H7 (cell line): ENCODE results near the gene VGLL4. TPM values are rescaled to one million over a fixed set of nuclear protein-coding genes. Genes with fewer than 3 reads are reported as not detected.

Source experiments
- DNase-seq: peaks from one replicate; pipeline ENCODE4 v3.0.0; 2012
- H3K27me3 ChIP-seq: 2 replicates; pipeline ENCODE4 v1.6.0; 2011; ENCODE audit warnings: mild to moderate bottlenecking, low read length; ENCODE audit not compliant: control insufficient read depth, insufficient read depth
- H3K36me3 ChIP-seq: replicated peaks from 2 replicates; pipeline ENCODE4 v1.5.1; 2011; ENCODE audit warnings: low read length; ENCODE audit not compliant: control insufficient read depth, insufficient read depth
- H3K4me3 ChIP-seq: 2 replicates; pipeline ENCODE4 v1.5.1; 2011; ENCODE audit warnings: low read depth, mild to moderate bottlenecking, control low read depth, low read length, moderate library complexity; ENCODE audit not compliant: insufficient read depth
- total RNA-seq: library from RNA; depleted of rRNA; stranded (reverse); fragments of >200 nt; shearing (Covaris generic); gene quantifications from 2 replicates; pipeline ENCODE4 v1.2.3, GENCODE V29; 2014

The VGLL4 gene
- total RNA-seq, 1 experiment from 2014 or later, result 44.2 TPM

DNA sequence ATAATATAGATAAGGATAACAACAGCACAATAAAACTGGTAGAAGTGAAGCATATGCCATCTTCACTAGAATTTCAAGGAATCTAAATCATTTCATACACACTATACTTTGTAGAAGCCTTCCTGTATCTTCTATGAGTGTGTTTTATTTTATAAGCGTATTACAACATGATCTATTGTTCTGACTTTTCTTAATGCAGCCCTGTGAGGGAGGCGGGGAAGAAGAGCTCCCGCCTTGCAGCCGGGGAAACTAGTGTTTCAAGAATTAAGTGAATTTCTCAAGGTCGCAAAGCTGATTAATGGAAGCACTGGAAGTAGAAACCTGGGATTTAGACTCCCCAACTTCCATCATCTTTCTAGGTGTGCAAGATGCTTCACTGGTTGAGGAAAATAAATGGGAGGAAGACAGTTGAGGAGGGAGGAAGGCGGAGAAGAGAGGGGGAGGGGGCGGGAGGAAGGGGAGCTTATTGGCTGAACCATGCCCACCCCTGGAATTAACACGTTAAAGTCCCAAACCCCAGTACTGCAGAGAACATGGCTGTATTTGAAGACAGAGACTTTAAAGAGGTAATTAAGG lies 32.9 kb downstream of the VGLL4 start:
- Histone ChIP-seq H3K4me3 (no peak overlapping the region), H3K36me3 (no peaks in the 10 kb centered on the region), H3K27me3 (no peaks in the 10 kb centered on the region)
- no peak for DNase-seq

DNA sequence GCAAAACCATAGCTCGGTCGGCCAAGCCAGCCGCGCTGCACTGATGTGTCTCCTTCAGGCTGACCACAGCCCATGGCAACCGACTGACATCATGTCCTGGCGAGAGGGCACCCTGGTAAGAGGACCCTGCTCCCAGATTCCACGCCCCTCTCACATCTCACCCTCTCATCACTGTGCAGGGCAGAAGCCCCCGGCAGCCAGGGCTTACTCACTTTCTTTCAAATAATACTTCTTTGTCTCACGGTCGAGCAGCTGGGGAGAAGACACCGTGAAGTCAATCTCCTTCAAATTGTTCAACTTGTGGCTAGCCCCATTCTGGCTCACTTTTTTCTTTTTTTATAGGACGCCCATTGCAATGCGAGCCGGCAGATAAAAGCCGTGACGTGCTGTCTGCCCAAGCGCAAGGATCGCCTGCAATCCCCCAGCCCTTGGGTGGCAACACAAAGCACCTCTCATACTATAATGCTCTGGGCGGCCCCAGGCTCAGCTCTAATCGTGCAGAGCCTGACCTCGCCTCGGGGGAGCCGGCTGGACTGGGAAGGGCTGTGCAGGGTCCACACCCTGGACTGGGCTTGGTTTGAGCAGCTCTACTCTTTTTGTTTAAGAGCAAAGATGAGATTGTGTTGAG lies 33.6 kb downstream of the VGLL4 start:
- Histone ChIP-seq H3K4me3 (no peak overlapping the region), H3K27me3 (no peaks in the 10 kb centered on the region), H3K36me3 (no peaks in the 10 kb centered on the region)
- no peak for DNase-seq

DNA sequence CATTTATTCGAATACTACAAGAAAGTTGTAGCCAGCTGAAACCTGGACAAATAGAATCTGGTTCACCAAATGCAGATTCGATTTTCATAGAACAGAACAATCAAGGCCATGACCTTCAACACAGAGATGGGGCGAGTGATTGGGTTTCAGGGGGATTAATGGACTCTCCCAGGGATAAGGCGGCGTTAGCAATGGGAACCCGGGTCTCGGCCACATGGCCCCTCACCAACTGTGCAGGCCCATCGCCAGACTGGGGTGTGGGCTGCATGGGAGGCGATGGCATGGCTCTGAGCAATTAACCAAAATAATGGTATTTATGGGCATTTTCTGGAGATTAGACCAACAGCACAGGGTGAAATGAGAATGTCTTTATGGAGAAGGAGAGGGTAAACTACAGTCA lies 34.2 kb downstream of the VGLL4 start:
- no peak overlapping the region for H3K4me3 ChIP-seq

DNA sequence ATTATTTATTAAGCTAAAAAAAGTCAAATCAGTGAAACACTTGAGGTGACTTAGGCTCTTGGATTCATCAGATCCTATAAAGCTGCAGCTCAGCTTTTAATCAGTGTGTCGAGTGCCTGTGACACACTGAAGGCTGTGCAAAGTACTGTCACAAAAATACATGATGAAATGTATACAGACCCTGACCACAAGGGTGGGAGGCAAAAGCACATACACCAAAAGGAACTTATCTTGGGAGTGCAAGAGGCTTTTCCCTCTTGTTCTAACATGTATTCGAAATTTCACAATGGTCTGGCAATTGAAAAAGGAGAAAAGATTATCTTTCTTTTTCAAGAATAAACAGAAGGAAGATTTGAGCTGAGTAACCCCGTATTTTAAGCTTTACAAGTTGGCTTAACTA lies 35.9 kb downstream of the VGLL4 start:
- no peak for DNase-seq
- Histone ChIP-seq H3K27me3 (no peaks in the 10 kb centered on the region), H3K36me3 (no peaks in the 10 kb centered on the region), H3K4me3 (no peak overlapping the region)

More for the DNA sequence above, 34.2 kb downstream of the VGLL4 start:
- DNase-seq, result no peak
- no peaks in the 10 kb centered on the region for H3K27me3 ChIP-seq
- no peaks in the 10 kb centered on the region for H3K36me3 ChIP-seq

DNA sequence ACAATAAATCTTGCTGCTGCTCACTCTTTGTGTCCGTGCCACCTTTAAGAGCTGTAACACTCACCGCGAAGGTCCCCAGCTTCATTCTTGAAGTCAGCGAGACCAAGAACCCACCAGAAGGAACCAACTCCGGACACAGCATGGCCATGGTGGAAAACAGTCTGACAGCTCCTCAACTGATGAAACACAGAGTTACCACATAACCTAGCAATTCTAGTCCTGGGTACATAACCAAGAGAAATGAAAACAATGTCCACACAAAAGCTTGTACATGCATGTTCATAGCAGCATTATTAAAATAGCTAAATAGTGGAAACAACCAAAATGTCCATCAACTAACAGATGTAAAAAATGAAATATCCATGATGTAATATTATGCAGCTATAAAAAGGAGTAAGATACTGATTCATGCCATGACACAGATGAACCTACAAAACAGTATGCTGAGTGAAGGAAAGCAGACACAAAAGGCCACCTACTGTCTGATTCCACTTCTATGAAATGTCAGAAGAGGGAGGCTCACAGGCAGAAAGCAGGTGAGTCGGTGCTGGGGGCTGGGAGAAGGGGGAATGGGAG lies 36.8 kb downstream of the VGLL4 start:
- no peaks in the 10 kb centered on the region for H3K27me3 ChIP-seq
- no peak for DNase-seq
- H3K36me3 ChIP-seq, result no peaks in the 10 kb centered on the region
- no peak overlapping the region for H3K4me3 ChIP-seq

DNA sequence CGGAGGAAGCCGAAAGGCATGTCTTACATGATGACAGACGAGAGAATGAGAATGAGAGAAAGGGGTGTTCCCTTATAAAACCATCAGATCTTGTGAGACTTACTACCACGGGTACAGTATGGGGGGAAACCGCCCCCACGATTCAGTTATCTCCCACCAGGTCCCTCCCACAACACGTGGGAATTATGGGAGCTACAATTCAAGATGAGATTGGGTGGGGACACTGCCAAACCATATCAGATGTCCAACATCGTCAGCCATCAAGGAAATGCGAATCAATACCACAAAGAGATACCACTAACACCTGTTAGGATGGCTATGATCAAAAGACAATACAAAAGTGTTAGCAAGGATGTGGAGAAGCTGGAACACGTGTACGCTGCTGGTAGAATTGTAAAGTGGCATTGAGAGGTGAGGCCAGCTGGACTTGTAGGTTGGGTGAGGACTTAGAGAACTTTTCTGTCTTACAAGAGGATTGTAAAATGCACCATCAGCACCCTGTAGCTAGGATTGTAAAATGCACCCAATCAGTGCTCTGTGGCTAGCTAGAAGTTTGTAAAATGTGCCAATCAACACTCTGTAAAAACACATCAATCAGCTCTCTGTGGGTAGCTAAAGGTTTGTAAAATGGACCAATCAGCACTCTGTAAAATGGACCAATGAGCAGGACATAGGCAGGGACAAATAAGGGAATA lies 37.5 kb downstream of the VGLL4 start:
- Histone ChIP-seq H3K27me3 (no peaks in the 10 kb centered on the region), H3K36me3 (no peaks in the 10 kb centered on the region), H3K4me3 (no peak overlapping the region)
- no peak for DNase-seq

DNA sequence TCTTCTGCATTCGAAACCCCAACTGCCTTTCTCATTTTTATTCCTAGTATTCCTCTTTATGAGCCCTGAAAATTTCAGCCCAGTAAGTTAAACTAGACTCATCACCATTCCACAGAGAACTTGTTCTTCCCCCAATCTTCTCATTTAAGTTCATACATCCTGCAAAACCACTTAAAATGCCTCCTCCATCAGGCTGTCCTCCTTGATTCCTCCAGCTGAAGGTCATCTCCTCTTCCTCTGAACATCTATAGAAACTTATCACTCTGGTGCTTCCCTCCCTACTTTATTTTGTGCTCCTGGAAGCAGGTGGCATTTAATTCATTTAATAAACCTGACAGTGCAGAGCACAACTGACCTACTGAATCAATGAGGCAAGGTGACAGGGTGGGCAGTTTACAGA lies 38.3 kb downstream of the VGLL4 start:
- DNase-seq, result no peak
- Histone ChIP-seq H3K4me3 (no peak overlapping the region), H3K36me3 (0 out of 2 replicates have a peak, but pooled peaks cover 2% of the 10 kb centered on the region), H3K27me3 (no peaks in the 10 kb centered on the region)

DNA sequence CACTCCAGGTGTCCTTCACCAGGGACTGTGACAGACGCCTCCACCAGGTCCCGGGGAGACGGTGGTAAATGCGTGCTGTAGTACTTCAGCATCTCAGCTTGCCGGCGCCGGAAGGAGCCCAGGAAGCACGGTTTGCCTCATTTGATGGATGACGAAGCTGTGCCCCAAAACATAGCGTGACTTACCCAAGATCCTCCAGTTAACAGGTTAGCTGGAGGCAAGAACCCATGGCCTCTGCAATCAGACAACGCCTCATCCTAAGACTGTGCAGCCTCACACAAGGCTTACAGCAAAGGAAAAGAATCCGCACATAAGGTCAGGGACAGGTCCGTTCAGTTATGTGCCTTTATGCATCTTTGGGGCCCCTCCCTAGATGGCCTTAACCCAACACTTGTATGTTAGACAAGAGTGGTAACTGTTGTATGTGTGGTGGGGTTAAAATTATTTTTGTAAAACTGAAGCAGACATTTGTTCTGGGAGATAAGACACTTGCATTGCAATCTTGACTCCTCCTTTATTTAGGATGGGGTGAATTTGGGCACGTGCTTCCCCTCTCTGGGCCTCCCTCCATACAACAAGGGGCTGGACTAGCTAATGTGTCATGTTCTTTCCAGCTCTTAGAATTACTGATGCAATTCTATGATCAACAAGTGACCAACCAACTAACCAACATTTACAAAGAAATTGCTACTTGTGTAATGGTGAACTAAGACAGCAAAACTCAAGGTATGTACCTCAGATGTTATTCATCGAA lies 39.4 kb downstream of the VGLL4 start:
- DNase-seq, result no peak
- Histone ChIP-seq H3K36me3 (0 out of 2 replicates have a peak, but pooled peaks cover 2% of the 10 kb centered on the region), H3K27me3 (no peaks in the 10 kb centered on the region), H3K4me3 (no peak overlapping the region)

DNA sequence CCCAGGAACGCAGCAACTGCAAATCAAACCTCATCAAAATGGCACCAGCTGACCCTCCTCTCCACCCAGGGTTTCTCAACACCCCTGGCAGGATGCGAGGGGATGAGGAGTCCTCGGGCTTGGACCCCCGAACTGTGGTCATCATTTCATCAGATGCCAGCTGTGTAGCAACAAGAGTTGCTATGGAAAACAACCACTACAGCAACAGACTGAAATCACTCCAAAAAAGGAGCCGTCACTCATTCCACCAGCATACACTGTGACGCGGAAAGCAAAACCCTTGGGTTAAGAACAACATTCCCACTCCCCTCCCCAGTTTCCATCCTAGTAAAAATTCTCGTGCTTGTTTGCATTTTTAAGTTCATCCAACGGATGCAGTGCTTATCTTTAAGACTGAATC lies 40.1 kb downstream of the VGLL4 start:
- Histone ChIP-seq H3K36me3 (0 out of 2 replicates have a peak, but pooled peaks cover 2% of the 10 kb centered on the region), H3K4me3 (no peak overlapping the region), H3K27me3 (no peaks in the 10 kb centered on the region)
- DNase-seq, result no peak

DNA sequence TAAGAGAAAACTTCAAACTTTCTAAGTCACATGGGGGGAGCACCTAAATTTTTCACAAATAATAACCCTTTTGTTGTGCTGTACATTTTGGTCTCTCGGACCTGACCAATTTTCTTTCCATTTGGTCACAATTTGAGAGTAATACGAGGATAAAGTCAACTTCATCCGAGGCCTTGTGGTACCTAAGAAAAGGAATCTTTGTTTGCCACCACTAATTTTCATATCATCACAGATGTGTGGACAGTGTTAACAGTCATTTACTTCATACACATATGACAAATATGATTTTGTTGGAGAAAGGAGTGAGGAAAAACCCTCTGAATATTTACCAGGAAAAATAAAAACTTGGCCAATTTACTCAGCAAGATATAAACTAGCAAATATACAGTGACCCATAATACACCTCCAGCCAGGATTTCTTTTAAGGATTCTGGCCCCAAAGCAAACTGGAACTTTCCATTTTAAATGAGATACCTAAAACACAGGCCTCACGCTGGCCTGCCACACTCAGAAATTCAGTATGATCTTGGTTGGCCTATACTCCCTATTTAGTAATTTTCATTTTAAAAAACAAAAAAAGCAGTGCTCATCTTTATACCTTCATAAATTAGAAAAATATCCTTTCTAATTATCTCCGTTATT lies 40.7 kb downstream of the VGLL4 start:
- Histone ChIP-seq H3K36me3 (0 out of 2 replicates have a peak, but pooled peaks cover 2% of the 10 kb centered on the region), H3K4me3 (no peak overlapping the region), H3K27me3 (no peaks in the 10 kb centered on the region)
- DNase-seq, result no peak

DNA sequence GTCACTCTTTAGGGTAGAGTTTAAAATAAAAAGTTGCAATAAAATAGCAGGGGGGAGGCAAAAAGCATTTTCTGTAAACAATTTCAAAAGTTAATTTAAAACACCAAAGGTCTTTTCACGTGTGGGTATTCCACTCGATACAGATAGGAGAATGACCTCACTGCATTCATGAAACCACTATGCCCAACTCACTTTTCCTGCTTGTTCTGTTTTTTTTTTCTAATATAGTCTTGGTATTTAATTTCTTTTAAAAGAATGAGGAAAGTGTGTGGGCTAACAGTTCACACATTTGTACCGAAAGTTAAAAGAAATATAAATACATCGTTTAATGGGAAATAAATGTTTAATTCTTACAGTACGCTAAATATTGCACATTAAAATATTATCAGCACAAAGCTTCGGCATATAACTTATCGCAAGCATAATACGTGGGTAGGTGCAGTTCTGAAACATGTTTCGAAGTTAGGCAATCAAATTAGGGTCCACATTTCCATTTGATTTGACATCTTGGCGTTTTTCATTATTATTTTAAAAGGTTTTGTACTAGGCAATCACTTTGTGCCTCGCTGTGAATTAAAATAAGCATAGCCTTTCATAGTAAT lies 41.4 kb downstream of the VGLL4 start:
- no peaks in the 10 kb centered on the region for H3K27me3 ChIP-seq
- H3K36me3 ChIP-seq, result 0 out of 2 replicates have a peak, but pooled peaks cover 2% of the 10 kb centered on the region
- no peak overlapping the region for H3K4me3 ChIP-seq
- no peak for DNase-seq

DNA sequence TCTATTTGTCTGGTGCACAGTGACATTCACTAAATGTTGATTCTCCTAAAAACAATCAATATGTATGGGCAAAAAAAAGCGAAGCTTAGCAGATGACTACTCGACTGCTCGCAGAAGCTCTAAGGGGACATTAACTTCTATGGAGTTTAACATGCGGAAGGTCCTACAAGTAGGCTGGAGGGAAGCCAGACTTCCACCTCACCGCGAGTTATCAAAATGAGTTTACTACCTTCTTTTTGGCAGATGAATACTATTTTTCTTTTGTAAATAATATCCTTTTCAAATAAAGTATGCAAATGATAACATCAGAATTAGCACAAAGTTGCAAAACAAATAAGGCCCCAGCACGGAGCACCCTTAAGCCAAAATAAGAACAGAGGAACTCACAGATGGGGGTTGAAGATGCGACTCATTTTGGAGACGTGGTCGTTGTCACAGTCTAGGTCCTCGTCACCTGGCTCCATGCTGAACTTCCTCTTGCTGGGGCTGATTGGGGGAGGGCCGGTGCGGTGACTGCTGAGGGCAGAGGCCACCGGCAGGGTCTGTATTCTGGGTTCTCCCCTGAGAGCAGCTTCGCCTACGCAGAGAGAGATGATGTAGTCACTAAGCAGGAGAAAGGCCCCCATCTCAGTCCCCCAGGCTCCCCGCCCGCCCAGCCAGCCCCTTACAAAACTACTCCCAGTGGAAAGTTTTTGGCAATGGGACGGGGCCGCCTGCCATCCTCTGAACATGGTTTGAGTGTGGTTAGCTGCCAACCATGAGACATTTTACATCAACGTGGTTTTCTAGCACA lies 42.1 kb downstream of the VGLL4 start:
- Histone ChIP-seq H3K4me3 (no peak overlapping the region), H3K36me3 (0 out of 2 replicates have a peak, but pooled peaks cover 2% of the 10 kb centered on the region), H3K27me3 (no peaks in the 10 kb centered on the region)
- peak; percentile 59 for DNase-seq
